Subcutaneous adipose tissue (tissue), 4 donors: ENCODE measurements around the gene MRPL12. TPM values are rescaled to one million over a fixed set of nuclear protein-coding genes. Genes with fewer than 3 reads are reported as not detected.

Experiments
- total RNA-seq, 4 donors: library from RNA; depleted of rRNA; stranded (reverse); fragments of >200 nt; gene quantifications; one replicate each; pipeline ENCODE4 v1.1.0, GENCODE V29; 2016
- TF ChIP-seq, protein P1 (sequence below): fragments of 450-650 bp; IDR thresholded peaks from one replicate; pipeline ENCODE4 v1.5.1; 2016; ENCODE audit warnings: low read depth, mild to moderate bottlenecking, control low read depth, antibody characterized with exemption, moderate library complexity

The MRPL12 gene
- total RNA-seq, 4 donors from 2014 or later = 23.8 to 52.0 (median 29.0) TPM

DNA sequence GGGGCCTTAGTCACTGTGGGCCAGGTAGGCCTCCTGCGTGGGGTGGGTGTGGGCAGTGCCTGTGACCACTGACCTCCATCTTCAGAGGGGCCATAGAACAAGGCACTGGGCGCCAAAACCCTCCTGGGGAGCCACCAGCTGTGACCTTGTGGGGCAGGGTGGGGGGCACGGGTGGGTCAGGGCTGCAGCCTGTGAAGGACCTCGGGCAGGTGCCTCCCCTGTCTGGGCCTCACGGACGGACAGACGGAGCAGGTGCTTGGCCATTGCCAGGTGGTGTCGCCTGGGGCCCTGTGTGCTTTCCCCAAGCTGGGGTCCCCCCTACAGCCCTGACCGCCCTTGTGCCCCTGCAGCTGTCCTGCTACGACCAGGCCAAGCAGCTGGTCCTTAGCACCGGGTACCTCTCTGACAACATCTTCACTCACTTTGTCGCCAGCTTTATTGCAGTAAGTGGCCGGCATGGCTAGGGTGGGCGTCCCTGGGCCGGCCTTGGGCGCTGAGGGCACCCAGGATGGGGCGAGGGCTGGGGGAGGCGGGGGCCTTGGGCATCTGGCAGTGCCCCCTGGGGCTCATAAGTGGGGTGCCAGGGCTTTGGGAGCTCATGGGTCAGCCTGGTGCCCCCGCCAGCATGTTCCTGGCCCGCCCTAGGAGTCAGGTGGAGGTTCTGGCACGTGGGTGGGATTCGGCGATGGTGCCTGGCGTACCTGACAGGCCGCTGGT, 14.0 kb downstream of the MRPL12 start:
- TF ChIP-seq, protein P1, sequence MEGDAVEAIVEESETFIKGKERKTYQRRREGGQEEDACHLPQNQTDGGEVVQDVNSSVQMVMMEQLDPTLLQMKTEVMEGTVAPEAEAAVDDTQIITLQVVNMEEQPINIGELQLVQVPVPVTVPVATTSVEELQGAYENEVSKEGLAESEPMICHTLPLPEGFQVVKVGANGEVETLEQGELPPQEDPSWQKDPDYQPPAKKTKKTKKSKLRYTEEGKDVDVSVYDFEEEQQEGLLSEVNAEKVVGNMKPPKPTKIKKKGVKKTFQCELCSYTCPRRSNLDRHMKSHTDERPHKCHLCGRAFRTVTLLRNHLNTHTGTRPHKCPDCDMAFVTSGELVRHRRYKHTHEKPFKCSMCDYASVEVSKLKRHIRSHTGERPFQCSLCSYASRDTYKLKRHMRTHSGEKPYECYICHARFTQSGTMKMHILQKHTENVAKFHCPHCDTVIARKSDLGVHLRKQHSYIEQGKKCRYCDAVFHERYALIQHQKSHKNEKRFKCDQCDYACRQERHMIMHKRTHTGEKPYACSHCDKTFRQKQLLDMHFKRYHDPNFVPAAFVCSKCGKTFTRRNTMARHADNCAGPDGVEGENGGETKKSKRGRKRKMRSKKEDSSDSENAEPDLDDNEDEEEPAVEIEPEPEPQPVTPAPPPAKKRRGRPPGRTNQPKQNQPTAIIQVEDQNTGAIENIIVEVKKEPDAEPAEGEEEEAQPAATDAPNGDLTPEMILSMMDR = no peak

- TF ChIP-seq, protein P1 = no peak
Measured at GRCh38 chr17:81717766-81718089, 14.6 kb downstream of the MRPL12 start.

DNA sequence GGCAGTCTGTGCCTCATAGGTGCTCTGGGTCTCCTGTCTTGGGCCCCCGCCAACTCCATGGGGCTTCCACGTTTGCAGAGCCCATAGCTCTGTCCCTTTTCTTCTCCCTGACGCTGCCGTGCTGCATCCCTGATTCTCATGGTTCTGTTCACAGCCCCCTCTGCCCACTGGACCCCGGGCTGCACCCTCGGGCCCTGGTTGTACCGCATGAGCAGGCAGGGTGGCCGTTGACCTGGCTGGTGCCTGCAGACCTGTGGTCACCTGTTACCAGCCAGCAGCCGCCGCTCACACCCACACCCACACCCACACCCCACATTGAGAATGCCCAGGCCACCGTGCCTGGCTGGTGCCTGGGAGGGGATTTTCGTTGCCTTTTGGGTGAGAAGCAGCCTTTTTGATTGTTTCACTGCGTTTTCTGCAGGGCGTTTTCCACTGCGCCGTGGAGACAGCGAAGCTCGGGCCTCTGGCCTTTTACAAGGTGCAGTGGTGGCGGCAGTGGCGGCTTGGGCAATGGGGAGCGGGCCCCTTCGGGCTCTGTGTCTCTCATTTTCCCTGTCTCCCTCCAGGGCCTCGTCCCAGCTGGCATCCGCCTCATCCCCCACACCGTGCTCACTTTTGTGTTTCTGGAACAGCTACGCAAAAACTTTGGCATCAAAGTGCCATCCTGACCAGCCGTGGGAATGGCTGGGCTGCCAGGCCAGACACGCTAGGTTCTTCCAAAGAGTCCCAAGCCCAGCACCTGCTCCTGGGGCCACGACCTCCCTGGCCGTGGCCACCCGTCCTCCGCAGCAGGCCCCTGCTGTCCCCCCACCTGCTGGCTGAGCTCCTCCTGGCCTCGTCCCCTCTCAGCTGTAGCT, 16.5 kb downstream of the MRPL12 start:
- TF ChIP-seq, protein P1 = no peak

DNA sequence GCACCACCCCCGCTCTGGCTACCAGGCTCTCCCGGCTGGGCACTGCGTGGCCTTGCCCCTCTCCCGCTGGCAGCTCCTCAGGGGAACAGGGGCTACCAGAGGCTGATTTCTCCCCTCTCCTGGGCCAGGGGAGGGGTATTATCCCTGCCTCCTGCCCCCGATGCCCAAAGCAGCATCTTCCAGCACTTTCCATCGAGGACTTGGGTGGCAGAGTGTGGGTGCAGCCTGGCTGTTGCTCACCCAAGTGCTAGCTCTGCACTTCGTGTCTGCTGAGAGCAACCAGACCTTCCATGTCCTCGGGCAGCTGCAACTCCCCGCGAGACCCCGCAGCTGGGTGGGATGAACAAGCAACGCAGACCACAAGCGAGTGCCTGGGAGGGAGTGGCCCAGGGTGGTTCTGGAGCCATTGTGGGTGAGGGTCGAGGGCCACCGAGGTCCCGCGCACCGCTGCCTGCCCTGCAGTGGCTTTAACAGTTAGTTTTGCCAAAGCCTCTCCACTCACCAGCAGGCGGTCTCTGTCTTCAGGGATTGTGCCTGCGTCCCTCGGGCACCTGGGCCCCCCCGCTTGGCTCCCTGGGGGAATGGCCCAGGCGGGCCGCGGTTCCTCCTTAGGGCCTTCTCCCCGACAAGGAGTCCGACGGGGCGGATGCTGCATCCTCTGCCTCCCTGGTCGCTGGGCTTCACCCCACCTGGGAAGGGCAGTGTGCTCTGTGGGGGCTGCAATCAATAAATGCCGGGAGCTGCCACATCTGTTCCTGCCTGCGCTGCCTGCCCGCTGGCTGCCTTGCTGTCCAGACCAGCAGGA, 17.3 kb downstream of the MRPL12 start:
- TF ChIP-seq, protein P1 = no peak

DNA sequence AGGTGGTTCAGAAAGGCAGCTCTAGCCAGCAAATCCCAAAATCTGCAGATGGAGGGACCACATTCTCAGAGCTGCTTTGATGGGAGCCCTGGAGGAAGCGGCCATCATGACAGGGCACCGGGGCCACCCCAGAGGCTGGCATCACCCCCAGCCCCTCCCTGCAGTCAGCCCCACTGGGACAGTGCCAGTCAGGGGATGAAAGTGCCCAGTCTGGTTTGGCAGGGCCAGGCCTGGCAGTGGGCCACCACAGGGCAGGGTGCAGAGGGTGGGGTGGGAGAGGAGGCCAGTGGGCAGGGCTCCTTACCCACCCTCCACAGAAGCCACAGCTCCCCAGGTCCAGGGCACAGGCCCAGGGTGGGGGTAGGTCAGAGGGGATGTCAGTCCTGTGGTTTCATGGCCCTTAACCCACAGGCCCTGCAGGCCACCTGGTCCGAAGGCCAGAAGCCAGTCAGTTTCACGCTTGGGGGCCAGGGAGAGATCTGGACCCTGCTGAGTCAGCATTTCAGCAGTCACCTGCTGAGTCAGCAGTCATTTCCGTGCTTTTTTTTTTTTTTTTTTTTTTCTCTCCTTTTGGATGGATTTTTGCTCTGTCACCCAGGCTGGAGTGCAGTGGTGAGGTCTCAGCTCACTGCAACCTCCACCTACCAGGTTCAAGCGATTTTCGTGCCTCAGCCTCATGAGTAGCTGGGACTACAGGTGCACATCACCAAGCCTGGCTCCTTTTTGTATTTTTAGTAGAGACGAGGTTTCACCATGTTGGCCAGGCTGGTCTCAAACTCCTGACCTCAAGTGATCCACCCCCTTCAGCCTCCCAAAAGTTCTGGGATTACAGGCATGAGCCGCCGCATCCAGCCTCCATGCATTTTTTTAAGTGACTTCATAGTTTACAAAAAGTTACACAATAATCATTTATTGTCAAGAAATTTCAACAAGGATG, 19.3 kb downstream of the MRPL12 start:
- TF ChIP-seq, protein P1 = no peak

DNA sequence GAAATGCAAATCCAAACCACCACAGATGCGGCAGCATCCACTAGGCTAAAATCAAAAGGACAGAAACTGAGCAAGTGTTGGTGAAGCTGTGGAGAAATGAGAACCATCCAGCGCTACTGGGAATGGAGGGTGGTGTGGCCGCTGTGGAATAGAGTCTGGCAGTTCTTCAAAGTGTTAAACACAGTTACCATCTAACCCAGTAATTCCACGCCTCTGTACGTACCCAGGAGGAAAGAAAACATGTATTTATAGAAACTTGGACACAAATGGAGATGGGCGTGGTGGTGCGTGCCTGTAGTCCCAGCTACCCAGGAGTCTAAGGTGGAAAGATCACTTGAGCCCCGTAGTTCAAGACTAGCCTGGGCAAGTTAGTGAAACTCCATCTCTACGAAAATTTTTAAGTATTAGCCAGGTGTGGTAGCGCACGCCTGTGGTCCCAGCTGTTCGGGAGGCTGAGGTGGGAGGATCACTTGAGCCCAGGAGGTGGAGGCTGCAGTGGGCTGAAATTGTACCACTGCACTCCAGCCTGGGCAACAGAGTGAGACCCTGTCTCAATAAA, 20.6 kb downstream of the MRPL12 start:
- TF ChIP-seq, protein P1 = no peak
